Neural cell (in vitro differentiated cells): ENCODE data around the gene RNASE2.

Experiments used
- CTCF ChIP-seq: fragments of 450-650 bp; IDR thresholded peaks from 2 replicates; pipeline ENCODE4 v1.5.1; 2014; ENCODE audit warnings: antibody characterized with exemption, mild to moderate bottlenecking, moderate library complexity; ENCODE audit not compliant: poor library complexity, severe bottlenecking
- MXI1 ChIP-seq: fragments of 450-650 bp; conservative IDR thresholded peaks from 2 replicates; pipeline ENCODE4 v1.6.1; 2014; ENCODE audit warnings: antibody characterized with exemption, mild to moderate bottlenecking; ENCODE audit not compliant: poor library complexity, severe bottlenecking

- no peak for TF ChIP-seq MXI1
- no peak for TF ChIP-seq CTCF
Measured at GRCh38 chr14:20907214-20907613, 48.1 kb upstream of the RNASE2 start.
